ENCODE data around the gene LRRC37A3.
"Not testable (repeated sequence)": the region's sequence is repeated elsewhere in the genome, so short reads cannot be mapped to it uniquely, and the experiment has no call there.

Gene LRRC37A3

DNA sequence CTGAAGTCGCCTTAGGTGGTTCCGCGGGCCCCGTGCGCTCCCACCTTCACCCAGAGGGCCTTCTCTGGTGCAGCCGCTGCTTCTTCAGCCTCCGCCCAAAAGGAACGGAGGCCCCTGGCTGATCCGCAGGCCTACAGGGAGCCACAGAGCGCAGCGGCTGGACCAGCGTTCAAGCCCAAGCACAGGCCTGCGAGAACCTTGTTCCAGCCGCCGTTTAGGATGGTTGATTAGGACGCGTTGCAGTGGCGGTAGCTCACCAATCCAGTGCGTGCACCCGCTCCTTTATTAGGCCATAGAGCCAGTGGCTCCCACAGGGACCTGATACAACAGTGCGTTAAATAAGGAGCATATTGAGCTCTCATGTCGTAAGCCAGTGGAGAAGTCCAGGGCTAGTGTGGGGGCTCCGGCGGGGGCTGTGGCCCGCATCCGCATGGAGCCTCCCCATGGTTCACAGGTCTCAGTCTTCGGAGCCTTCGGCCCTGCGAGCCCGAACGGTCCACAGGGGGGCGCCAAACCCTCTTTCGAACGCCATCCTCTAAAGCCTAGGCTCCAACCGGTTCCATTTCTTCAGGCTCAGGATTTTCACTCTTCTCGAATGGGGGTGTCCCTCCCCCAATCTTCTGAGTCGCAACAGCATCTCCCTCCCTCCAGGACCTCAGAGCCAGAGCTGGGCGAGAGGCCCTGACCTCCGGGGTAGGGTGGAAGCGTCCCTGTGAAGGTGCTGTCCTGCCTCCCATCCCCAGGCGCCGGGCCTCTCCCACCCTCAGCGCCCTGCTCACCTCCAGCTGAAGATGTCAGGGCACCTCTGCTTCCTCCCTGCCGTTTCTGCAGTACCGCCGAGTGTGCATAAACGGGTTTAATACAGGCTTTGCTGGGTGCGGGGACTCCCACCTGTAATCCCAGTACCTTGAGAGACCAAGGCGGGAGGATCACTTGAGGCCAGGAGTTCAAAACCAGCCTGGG, 71.5 kb downstream of the LRRC37A3 start:
- in situ Hi-C loops (cut with HindIII; ENCODE audit: low sequenced_read_pairs); DNase-seq (ENCODE audit: low read depth); H3K4me3 ChIP-seq (ENCODE audit: low read depth, low read length): not testable (repeated sequence)
- TF ChIP-seq, protein P1, sequence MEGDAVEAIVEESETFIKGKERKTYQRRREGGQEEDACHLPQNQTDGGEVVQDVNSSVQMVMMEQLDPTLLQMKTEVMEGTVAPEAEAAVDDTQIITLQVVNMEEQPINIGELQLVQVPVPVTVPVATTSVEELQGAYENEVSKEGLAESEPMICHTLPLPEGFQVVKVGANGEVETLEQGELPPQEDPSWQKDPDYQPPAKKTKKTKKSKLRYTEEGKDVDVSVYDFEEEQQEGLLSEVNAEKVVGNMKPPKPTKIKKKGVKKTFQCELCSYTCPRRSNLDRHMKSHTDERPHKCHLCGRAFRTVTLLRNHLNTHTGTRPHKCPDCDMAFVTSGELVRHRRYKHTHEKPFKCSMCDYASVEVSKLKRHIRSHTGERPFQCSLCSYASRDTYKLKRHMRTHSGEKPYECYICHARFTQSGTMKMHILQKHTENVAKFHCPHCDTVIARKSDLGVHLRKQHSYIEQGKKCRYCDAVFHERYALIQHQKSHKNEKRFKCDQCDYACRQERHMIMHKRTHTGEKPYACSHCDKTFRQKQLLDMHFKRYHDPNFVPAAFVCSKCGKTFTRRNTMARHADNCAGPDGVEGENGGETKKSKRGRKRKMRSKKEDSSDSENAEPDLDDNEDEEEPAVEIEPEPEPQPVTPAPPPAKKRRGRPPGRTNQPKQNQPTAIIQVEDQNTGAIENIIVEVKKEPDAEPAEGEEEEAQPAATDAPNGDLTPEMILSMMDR (IDR thresholded peaks at IDR 0.05; ENCODE audit: low read depth, low read length, missing control alignments) = peak; percentile 51

DNA sequence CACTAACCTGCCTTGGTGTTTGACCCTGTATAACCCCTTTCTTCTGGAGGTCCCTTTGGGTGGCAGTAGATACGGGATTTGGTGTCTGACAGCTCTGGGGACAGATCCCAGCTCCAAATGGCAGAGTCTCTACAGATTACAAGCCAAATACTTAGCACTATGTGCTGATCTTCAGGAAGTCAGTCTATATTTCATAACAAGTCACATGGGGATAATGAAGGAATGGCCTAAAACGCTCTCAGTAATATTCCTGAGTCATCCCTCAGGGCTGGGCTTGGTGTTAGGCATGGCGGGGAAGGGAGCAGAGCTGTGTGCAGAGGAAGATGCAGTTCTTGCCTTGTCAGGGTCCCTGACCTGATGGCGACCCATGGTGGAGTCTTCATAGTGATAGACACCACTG, 72.4 kb downstream of the LRRC37A3 start:
- H3K4me3 ChIP-seq (ENCODE audit: low read depth, low read length); DNase-seq (ENCODE audit: low read depth); in situ Hi-C loops (cut with HindIII; ENCODE audit: low sequenced_read_pairs): not testable (repeated sequence)

DNA sequence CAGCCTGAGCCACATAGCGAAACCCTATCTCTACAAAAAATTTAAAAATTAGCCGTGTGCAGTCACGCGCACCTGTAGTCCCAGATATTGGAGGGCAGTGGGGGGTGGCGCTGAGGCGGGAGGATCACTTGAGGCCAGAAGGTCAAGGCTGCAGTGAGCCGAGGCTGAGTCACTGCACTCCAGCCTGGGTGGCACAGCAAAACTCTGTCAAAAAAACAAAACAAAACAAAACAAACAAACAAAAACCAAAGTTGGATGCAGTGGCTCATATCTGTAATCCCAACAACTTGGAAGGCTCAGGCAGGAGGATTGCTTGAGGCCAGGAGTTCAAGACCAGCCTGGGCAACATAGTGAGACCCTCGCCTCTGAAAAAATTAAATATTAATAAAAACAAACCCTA, 75.4 kb downstream of the LRRC37A3 start:
- in situ Hi-C loops (cut with HindIII; ENCODE audit: low sequenced_read_pairs); DNase-seq (ENCODE audit: low read depth): not testable (repeated sequence)

DNA sequence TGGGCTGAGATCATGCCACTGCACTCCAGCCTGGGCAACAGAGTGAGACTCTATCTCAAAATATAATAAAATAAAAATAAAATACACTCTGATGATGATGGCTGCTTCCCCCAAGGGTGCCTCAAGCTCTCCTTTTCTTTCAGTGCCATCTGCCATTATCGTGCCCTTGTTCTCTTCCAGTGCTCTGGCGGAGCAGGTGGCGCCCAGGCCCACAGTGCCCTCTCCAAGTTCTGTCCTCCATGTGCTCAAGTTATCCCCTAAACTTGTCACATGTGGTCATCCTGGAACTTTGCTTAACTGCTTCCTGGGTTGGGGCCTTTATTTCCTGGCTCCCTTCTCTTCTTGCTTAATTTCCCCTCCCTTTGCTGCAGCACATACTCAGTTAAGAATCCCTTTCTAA, 76.4 kb downstream of the LRRC37A3 start:
- H3K4me3 ChIP-seq (ENCODE audit: low read depth, low read length); DNase-seq (ENCODE audit: low read depth); in situ Hi-C loops (cut with HindIII; ENCODE audit: low sequenced_read_pairs): not testable (repeated sequence)

More for the DNA sequence above, 75.4 kb downstream of the LRRC37A3 start:
- H3K4me3 ChIP-seq (ENCODE audit: low read depth, low read length) = not testable (repeated sequence)

DNA sequence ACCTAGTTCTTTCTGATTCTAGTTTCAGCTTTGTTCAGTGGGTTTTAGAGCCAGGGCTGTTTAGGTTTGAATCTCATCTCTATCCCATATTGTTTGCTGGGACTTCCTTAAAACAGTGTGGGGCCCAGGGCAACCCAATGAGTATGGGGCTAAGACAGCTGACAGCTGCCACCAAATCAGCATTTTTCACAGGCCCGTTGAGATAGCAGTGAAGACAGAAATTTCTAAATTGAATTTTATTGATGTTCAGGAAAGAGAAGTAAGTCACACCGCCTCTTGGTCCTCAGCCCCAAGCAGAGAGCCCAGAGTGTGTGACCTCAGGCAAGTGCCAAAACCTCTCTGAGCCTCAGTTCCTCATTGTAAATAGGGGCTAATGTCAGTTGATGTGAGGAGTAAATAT, 78.3 kb downstream of the LRRC37A3 start:
- in situ Hi-C loops (cut with HindIII; ENCODE audit: low sequenced_read_pairs); H3K4me3 ChIP-seq (ENCODE audit: low read depth, low read length); DNase-seq (ENCODE audit: low read depth): not testable (repeated sequence)

DNA sequence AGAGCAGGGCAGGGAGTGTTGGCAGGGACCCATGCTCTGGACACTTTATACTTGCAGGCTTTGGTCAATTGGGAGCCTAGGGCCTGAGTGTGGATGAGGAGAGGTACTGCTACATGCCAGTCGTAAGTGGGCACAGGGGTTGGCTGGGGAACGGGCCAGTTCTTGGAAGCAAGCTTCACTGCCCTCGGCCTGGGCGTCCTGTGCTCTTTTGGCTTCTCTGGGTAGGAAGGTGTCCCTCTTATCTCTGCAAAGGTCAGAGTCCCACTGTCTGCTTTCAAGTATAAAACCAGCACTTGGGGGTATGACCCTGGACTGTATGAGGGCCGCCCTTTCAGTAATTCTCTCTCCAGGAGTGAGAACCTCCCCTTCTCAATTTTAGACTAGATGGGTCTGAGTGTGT, 80.8 kb downstream of the LRRC37A3 start:
- H3K4me3 ChIP-seq (ENCODE audit: low read depth, low read length); in situ Hi-C loops (cut with HindIII; ENCODE audit: low sequenced_read_pairs); DNase-seq (ENCODE audit: low read depth): not testable (repeated sequence)

DNA sequence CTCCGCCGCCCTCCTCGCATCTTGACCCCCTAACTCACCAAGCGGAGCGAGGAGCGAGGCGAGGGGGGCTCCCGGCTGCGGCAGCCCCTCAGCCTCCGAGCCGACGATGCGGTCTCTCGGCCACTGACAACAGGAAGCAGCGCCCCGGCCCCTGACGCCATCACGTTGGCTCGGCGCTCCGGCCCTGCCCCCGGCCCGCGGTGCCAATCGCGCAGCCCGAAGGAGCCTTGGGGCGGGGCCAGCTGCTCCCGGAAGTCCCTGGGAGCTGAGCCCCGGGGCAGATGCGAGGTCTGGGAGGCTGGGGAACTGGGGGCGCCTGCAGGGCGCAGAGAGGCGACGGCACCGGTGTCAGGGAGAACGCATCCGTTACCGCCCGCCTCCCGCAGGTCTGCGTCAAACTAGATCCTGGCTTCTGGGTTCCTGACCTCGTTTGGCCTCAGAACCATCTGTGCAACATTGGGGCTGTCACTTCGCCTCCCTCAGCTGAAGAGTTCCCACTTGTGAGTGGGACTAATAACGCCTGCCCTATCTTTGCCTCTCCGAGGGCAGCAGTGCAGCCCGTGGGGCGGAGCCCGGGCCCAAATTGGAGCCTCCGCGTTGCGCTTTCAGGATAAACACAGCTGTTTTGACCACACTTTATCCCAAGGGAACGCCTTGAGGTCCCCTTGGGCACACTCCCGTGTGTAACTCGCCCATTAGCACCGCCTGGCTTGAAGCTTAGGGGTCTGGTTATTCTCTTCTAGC, 82.1 kb downstream of the LRRC37A3 start:
- peak overlapping the region; percentile 59 for H3K4me3 ChIP-seq (ENCODE audit: low read depth, low read length)
- in situ Hi-C loops (cut with HindIII; ENCODE audit: low sequenced_read_pairs) = not testable (repeated sequence)
- DNase-seq (ENCODE audit: low read depth) = peak; percentile 23

DNA sequence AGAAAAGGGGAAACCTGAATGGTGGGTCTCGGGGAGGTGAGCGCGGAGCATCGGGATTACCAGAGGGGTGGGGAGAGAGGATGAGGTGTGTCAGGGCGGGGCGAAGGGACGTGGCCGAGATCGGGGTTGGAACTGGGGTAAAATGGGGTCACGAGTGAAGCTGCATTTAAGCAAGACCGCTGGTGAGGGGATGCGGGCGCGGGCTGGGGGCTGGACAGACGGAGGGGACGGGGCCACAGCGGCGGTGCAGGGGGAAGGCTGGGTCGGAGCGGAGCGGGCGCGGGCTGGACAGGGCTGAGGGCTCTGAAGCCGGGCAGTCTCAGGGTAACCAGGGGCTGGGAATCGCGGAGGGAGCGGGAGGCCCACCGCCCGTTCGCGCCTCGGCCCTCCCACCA, 82.7 kb downstream of the LRRC37A3 start:
- not testable (repeated sequence) for DNase-seq (ENCODE audit: low read depth)
- peak overlapping the region; percentile 59 for H3K4me3 ChIP-seq (ENCODE audit: low read depth, low read length)

DNA sequence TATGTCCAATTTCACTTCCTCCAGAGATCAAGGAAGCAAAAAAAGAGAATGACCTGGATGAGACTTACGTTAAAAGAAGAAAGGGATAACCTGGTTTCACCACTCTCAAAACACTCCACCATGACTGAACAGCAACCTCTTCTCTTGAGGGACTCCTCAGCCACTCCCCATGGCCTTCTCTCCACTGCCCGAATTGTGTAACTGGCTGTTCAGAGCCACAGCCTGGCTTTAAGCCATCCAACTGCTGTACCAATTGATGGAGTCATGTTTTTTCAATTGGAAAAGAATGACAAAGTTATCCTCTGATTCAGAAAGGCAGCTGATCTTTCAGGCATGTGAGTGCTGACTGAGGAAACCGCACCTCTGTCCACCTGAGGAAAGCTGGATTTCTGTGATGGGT, 85.2 kb downstream of the LRRC37A3 start:
- DNase-seq (ENCODE audit: low read depth); in situ Hi-C loops (cut with HindIII; ENCODE audit: low sequenced_read_pairs); H3K4me3 ChIP-seq (ENCODE audit: low read depth, low read length): not testable (repeated sequence)

More for the DNA sequence above, 82.7 kb downstream of the LRRC37A3 start:
- in situ Hi-C loops (cut with HindIII; ENCODE audit: low sequenced_read_pairs) = not testable (repeated sequence)

DNA sequence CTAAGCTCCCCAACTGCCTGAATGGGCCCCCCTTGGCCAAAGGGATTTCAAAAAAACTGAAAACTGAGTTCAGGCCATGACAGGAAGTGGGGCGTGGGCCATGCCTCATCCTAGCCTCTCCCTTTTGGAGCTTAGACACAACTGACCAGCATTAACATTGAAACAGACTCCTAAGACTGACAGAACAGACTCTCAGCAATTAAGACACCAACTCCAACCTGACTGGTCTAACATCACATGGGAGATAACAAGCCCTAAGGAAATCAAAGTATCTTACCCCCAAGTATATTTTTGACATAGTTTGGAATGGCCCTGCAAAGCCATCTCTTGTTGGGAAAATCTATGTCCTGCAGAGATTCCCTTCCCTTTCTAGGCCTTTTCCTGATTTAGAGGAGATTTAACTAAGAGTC, 88.6 kb downstream of the LRRC37A3 start:
- DNase-seq (ENCODE audit: low read depth); in situ Hi-C loops (cut with HindIII; ENCODE audit: low sequenced_read_pairs); H3K4me3 ChIP-seq (ENCODE audit: low read depth, low read length): not testable (repeated sequence)

DNA sequence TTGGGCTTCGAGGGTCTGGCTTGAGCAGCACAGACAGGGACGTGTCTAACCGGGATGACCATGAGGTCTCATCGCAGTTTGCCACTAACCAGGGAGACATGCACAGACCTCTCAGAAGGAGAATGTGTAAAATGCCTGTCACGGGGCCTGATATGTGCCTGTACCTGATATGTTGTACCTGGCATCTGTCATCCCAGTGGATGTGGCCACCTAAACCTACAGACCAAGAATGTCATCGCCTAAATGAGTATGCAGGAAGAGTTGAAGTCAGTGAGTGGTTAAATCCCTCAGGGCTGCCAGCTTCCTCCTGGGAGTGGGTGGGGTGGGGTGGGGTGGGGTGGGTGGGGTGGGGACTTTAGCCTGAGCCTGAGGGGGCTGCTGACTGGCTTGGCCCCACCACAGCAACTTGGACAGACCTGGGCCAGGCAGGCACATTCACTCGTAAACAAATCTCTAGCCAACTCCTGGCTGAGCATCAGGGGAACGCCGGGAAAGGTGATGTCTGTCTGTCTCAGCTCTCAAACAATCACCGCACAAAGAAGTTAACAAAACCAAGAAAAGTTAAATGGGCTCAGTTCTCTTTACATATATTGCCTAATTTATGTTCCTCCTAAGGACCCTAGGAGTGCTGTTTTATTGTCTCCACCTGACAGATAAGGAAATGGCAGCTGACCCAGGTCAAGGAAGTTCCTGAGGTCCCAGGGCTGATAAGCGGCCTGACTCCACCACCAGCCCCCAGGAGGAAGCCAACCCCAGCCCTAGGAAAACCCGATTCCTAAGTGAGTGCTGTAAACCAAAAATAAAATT, 89.3 kb downstream of the LRRC37A3 start:
- H3K4me3 ChIP-seq (ENCODE audit: low read depth, low read length); DNase-seq (ENCODE audit: low read depth); in situ Hi-C loops (cut with HindIII; ENCODE audit: low sequenced_read_pairs): not testable (repeated sequence)

DNA sequence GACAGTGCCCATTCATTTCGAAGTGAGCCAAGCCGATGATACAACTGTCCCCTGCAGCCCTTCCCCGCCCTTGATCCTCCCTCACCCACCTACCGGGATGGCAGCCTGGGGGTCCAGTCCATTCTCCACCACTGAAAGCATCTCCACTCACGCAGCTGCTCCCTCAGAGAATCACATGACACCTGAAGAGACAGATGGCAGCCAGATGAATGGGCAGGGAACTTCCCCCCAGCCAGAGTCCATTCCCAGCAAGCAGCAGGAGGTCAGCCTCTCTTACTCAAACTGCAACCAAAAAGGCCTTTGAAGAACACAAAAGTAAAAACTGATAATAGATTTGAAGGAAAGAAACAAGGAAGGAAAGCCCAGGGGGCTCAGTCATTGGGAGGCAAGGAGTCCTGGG, 90.2 kb downstream of the LRRC37A3 start:
- DNase-seq (ENCODE audit: low read depth); in situ Hi-C loops (cut with HindIII; ENCODE audit: low sequenced_read_pairs); H3K4me3 ChIP-seq (ENCODE audit: low read depth, low read length): not testable (repeated sequence)

DNA sequence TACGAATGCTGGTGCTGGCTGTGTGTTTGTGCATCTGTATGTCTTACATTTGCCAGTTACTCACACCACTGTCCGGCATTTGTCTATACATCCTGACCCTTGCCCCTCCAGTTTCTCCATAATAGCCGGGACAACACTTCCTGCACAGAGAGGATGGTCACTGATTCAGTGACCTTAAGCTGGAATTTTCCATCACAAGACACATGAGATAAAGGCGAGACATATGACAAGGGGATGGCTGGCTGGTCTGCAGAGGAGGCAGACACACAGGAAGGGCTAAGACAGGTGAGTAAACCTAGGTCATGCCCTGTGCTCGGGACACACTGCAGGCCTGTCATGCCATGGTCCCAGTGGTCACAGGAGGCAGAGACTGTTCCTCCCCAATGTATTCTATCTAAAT, 100.4 kb downstream of the LRRC37A3 start:
- H3K4me3 ChIP-seq (ENCODE audit: low read depth, low read length); in situ Hi-C loops (cut with HindIII; ENCODE audit: low sequenced_read_pairs): not testable (repeated sequence)

DNA sequence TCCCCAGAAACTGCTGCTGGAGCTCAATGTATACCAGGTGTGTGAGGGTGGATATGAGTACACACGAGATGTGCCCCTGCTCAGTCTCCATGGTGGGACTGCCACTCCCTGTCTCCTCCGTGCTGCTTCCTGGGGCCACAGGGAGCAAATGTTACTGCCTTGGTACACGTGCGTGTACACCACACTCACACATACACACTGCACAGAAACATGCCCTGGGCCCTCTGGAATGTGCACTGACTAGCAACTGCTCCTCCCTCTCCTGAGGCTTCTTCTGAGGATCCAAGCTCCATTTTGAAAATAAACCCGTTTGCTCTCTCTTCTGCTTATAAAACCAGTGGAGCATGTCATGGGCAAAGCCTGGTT, 103.5 kb downstream of the LRRC37A3 start:
- H3K4me3 ChIP-seq (ENCODE audit: low read depth, low read length); DNase-seq (ENCODE audit: low read depth); in situ Hi-C loops (cut with HindIII; ENCODE audit: low sequenced_read_pairs): not testable (repeated sequence)

More for the DNA sequence above, 100.4 kb downstream of the LRRC37A3 start:
- DNase-seq (ENCODE audit: low read depth) = not testable (repeated sequence)

DNA sequence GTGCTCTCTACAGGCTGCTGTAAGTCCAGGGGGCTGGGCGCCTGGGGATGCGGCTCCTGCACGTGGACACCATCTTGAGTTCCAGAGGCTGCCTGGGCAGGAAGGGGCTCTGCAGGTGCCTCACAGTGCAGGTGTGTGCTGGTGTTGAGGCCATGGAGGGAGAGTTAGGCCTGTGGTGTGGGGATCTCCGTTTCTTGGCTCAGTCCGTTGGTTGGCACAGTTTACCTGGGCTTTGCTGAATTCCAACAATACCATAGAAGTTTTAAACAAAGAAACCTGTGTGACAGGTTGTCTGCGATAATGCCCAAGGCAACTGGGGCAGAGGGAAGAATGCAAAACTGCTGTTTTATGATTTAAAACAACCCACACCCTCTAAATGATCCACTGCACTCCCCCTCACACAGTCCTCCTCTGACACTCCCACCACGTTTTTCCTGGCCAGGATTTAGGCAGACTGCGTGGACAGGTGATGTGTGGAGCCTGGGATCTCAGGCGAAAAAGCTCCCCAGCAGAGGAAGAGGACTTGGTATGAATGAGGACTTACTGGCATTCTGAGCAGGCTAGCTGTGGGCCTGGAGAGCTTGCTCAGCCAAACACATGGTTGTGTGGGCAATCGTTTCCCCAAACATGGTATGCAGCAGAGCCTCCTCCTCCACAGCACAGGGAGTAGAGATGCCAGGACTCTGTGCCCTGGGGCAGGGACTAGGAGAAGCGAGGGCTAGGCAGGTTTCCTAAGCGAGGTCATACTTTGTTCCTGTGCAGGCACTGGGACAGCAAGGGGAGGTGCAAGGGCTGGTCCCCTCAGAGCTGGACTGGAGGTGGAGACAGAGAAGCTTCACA, 104.1 kb downstream of the LRRC37A3 start:
- in situ Hi-C loops (cut with HindIII; ENCODE audit: low sequenced_read_pairs); H3K4me3 ChIP-seq (ENCODE audit: low read depth, low read length); DNase-seq (ENCODE audit: low read depth): not testable (repeated sequence)

Data from astrocyte of the cerebellum (primary cell).